HCT116 (cell line): ENCODE measurements around the gene CHST9. TPM values are rescaled to one million over a fixed set of nuclear protein-coding genes. Genes with fewer than 3 reads are reported as not detected.

Experiments used
- ATAC-seq: fragments of 200-7000 bp; cut with Tn5 transposase; 2 replicates; pipeline ENCODE4 v1.9.1; 2020; ENCODE audit warnings: mild to moderate bottlenecking, moderate library complexity
- BruUV-seq: library from RNA; stranded (reverse); fragments of 400-500 nt; replicated peaks from 2 replicates; lab custom pipeline; 2021; lab: Mats Ljungman, UMichigan
- CTCF ChIA-PET: fragments of 300-600 bp; sonication (Branson Sonifier 250); formaldehyde crosslinking; loops from one replicate; lab custom pipeline; 2021; ENCODE audit warnings: antibody characterized with exemption; lab: Charles Lee
- POLR2A ChIA-PET: fragments of 300-600, 350-600 bp; sonication (Branson Sonifier 250); formaldehyde crosslinking; loops from one replicate; lab custom pipeline; 2021; ENCODE audit warnings: antibody characterized with exemption; lab: Charles Lee
- RAD21 ChIA-PET, 2 experiments: fragments of 300-600 bp; sonication (Branson Sonifier 250); formaldehyde crosslinking; loops; one replicate each; lab custom pipeline; 2023; ENCODE audit warnings: low total read pairs in 2 of 2; ENCODE audit not compliant: uncharacterized antibody in 2 of 2, unreplicated experiment in 2 of 2, low non-redundant PET in 1 of 2; lab: Charles Lee
- DNase-seq: peaks from one replicate; pipeline ENCODE4 v3.0.0-alpha.2; 2010; ENCODE audit warnings: low read depth, low spot score
- H2AFZ ChIP-seq: fragments of 200-600 bp; shearing (Covaris generic), sonication (generic); 2 replicates; pipeline ENCODE4 v1.6.1; 2017; ENCODE audit warnings: low read depth, mixed run types, mixed read lengths, antibody characterized with exemption, low read length; ENCODE audit not compliant: poor library complexity, severe bottlenecking
- H3K27ac ChIP-seq: 2 replicates; pipeline ENCODE4 v1.5.1; 2012; ENCODE audit warnings: low read depth, low read length
- H3K27me3 ChIP-seq: fragments of 200-600 bp; sonication (generic); 2 replicates; pipeline ENCODE4 v1.6.1; 2016; ENCODE audit warnings: mixed run types, low read length, mixed read lengths; ENCODE audit not compliant: insufficient read depth
- H3K36me3 ChIP-seq, 2 experiments: fragments of 200-500 bp in 1 of 2; fragments of 200-600 bp in 1 of 2; sonication (Bioruptor generic) in 1 of 2; sonication (generic) in 1 of 2; 2 replicates each; pipeline versions ENCODE4 v1.5.1 to v1.6.1; 2014 to 2016; ENCODE audit warnings: low read length in 2 of 2, inconsistent platforms in 1 of 2, mixed read lengths in 1 of 2, mixed run types in 1 of 2; ENCODE audit not compliant: insufficient read depth in 2 of 2, control insufficient read depth in 1 of 2
- H3K4me1 ChIP-seq, 2 experiments: fragments of 200-600 bp in 1 of 2; sonication (generic) in 1 of 2; 2 replicates each; pipeline versions ENCODE4 v1.5.1 to v1.6.1; 2012 to 2017; ENCODE audit warnings: low read length in 2 of 2, inconsistent platforms in 1 of 2, mild to moderate bottlenecking in 1 of 2, mixed read lengths in 1 of 2, mixed run types in 1 of 2, moderate library complexity in 1 of 2; ENCODE audit not compliant: insufficient read depth in 2 of 2, control insufficient read depth in 1 of 2
- H3K4me2 ChIP-seq: fragments of 200-600 bp; sonication (generic); 2 replicates; pipeline ENCODE4 v1.6.1; 2017; ENCODE audit warnings: mixed run types, low read length, mixed read lengths
- H3K4me3 ChIP-seq, 2 experiments: fragments of 200-600 bp in 1 of 2; sonication (generic) in 1 of 2; replicated peaks in 1 of 2; 2 replicates each; pipeline ENCODE4 v1.5.1; 2011 to 2016; ENCODE audit warnings: low read length in 2 of 2, control low read depth in 1 of 2, low read depth in 1 of 2, mild to moderate bottlenecking in 1 of 2, mixed read lengths in 1 of 2, mixed run types in 1 of 2
- H3K79me2 ChIP-seq: fragments of 200-600 bp; sonication (generic); 2 replicates; pipeline ENCODE4 v1.6.1; 2017; ENCODE audit warnings: mild to moderate bottlenecking, mixed run types, low read length, moderate library complexity, mixed read lengths; ENCODE audit not compliant: insufficient read depth
- H3K9ac ChIP-seq: fragments of 200-600 bp; sonication (generic); 2 replicates; pipeline ENCODE4 v1.6.1; 2016; ENCODE audit warnings: low read length, mixed read lengths
- H3K9me2 ChIP-seq: fragments of 200-600 bp; sonication (generic), shearing (Covaris generic); 2 replicates; pipeline ENCODE4 v1.6.1; 2017; ENCODE audit warnings: mixed run types, mild to moderate bottlenecking, moderate library complexity; ENCODE audit not compliant: insufficient read depth
- H3K9me3 ChIP-seq, 2 experiments: fragments of 200-500 bp in 1 of 2; fragments of 200-600 bp in 1 of 2; sonication (Bioruptor generic) in 1 of 2; sonication (generic) in 1 of 2; 2 replicates each; pipeline ENCODE4 v1.6.1; 2014 to 2017; ENCODE audit warnings: low read length in 2 of 2, mixed read lengths in 2 of 2, inconsistent platforms in 1 of 2, low read depth in 1 of 2, mild to moderate bottlenecking in 1 of 2, mixed run types in 1 of 2, moderate library complexity in 1 of 2; ENCODE audit not compliant: control insufficient read depth in 1 of 2, insufficient read depth in 1 of 2
- H4K20me1 ChIP-seq: fragments of 200-600 bp; sonication (generic), shearing (Covaris generic); 2 replicates; pipeline ENCODE4 v1.6.1; 2017; ENCODE audit warnings: mixed run types, mild to moderate bottlenecking, moderate library complexity; ENCODE audit not compliant: insufficient read depth
- CBX3 ChIP-seq: IDR thresholded peaks from 2 replicates; pipeline ENCODE4 v1.6.1; 2012; ENCODE audit warnings: low read depth
- CEBPB ChIP-seq: IDR thresholded peaks from 2 replicates; pipeline ENCODE4 v1.6.1; 2012; ENCODE audit warnings: low read depth
- EGR1 ChIP-seq: IDR thresholded peaks from 2 replicates; pipeline ENCODE4 v1.6.1; 2012; ENCODE audit warnings: low read depth
- ELF1 ChIP-seq: IDR thresholded peaks from 2 replicates; pipeline ENCODE4 v1.6.1; 2012; ENCODE audit warnings: low read depth, borderline replicate concordance
- EZH2phosphoT487 ChIP-seq: fragments of 200-600 bp; IDR thresholded peaks from 2 replicates; pipeline ENCODE4 v1.6.1; 2018; ENCODE audit warnings: antibody characterized with exemption, borderline replicate concordance
- RAD21 ChIP-seq: IDR thresholded peaks from 2 replicates; pipeline ENCODE4 v1.6.1; 2012; ENCODE audit warnings: low read depth, mild to moderate bottlenecking
- SIN3A ChIP-seq: IDR thresholded peaks from 2 replicates; pipeline ENCODE4 v1.6.1; 2012; ENCODE audit warnings: low read depth
- SRF ChIP-seq: IDR thresholded peaks from 2 replicates; pipeline ENCODE4 v1.6.1; 2012; ENCODE audit warnings: low read depth
- TCF7L2 ChIP-seq: IDR thresholded peaks from 2 replicates; pipeline ENCODE4 v1.7.0; 2011; ENCODE audit warnings: borderline replicate concordance, inconsistent platforms; ENCODE audit not compliant: insufficient read depth, insufficient read length; ENCODE audit errors: extremely low read depth
- ZBTB33 ChIP-seq: IDR thresholded peaks from 2 replicates; pipeline ENCODE4 v1.6.1; 2011; ENCODE audit warnings: mild to moderate bottlenecking, low read length, moderate library complexity; ENCODE audit not compliant: insufficient replicate concordance; ENCODE audit errors: extremely low read depth
- ZFX ChIP-seq: fragments of 450-650 bp; IDR thresholded peaks from 2 replicates; pipeline ENCODE4 v1.6.1; 2017
- ZNF274 ChIP-seq: fragments of 200-500 bp; sonication (Bioruptor generic); IDR thresholded peaks from 2 replicates; pipeline ENCODE4 v1.6.1; 2014; ENCODE audit warnings: mild to moderate bottlenecking, low read depth, low read length, inconsistent platforms
- intact Hi-C: fragments of 100-400 bp; cut with micrococcal nuclease; formaldehyde crosslinking; loops from 2 replicates; pipeline ENCODE4 v1.10.0; 2022
- total RNA-seq: library from RNA; stranded (reverse); gene quantifications from one replicate; pipeline ENCODE4 v1.2.1, GENCODE V29; 2021; ENCODE audit not compliant: unreplicated experiment
- TF ChIP-seq, protein P1 (sequence below): IDR thresholded peaks from 2 replicates; pipeline ENCODE4 v1.6.1; 2012; ENCODE audit warnings: low read depth

The CHST9 gene
- total RNA-seq, 1 experiment from 2014 or later: not detected

DNA sequence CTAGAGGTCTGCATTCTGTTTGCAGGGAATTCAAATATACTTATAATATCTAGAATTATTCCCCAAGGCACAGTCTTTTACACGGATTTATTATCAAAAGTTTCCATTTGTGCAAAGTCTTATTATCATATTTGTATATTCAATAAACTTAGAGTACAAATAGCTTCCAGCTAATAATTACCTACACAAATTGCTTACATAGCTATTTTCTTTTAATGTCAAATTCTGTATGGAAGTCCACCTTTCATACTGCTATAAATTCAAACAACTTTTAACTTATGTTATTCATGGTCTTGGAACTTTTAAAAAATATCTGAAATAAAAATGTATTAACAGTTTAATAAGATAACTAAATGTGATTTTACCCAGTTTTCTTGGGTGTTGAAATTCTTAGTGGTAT is 13.1 kb downstream of the CHST9 start:
- no peak for DNase-seq
- no peaks in the 10 kb centered on the region for H3K36me3 ChIP-seq
- CTCF ChIA-PET: no interaction called here
- H3K27me3 ChIP-seq: no peaks in the 10 kb centered on the region; the same call in 1 of the 2 replicates
- H3K27ac ChIP-seq: no peak overlapping the region
- H3K4me3 ChIP-seq: no peak overlapping the region
- RAD21 ChIA-PET: no interaction called here
- ATAC-seq: no peak
- intact Hi-C loops: no loop called here
- no TSS peak for BruUV-seq
- POLR2A ChIA-PET: no interaction called here
- no peak overlapping the region for H2AFZ ChIP-seq
- no peak overlapping the region for H3K4me2 ChIP-seq
- no peaks in the 10 kb centered on the region for H3K4me1 ChIP-seq
- no peak overlapping the region for H3K9ac ChIP-seq
- H4K20me1 ChIP-seq: no peaks in the 10 kb centered on the region
- TF ChIP-seq ZBTB33 (no peak), SRF (no peak), RAD21 (no peak), EZH2phosphoT487 (no peak), CBX3 (no peak), SIN3A (no peak), EGR1 (no peak), ELF1 (no peak), TCF7L2 (no peak), ZFX (no peak), ZNF274 (no peak), CEBPB (no peak)
- TF ChIP-seq, protein P1, sequence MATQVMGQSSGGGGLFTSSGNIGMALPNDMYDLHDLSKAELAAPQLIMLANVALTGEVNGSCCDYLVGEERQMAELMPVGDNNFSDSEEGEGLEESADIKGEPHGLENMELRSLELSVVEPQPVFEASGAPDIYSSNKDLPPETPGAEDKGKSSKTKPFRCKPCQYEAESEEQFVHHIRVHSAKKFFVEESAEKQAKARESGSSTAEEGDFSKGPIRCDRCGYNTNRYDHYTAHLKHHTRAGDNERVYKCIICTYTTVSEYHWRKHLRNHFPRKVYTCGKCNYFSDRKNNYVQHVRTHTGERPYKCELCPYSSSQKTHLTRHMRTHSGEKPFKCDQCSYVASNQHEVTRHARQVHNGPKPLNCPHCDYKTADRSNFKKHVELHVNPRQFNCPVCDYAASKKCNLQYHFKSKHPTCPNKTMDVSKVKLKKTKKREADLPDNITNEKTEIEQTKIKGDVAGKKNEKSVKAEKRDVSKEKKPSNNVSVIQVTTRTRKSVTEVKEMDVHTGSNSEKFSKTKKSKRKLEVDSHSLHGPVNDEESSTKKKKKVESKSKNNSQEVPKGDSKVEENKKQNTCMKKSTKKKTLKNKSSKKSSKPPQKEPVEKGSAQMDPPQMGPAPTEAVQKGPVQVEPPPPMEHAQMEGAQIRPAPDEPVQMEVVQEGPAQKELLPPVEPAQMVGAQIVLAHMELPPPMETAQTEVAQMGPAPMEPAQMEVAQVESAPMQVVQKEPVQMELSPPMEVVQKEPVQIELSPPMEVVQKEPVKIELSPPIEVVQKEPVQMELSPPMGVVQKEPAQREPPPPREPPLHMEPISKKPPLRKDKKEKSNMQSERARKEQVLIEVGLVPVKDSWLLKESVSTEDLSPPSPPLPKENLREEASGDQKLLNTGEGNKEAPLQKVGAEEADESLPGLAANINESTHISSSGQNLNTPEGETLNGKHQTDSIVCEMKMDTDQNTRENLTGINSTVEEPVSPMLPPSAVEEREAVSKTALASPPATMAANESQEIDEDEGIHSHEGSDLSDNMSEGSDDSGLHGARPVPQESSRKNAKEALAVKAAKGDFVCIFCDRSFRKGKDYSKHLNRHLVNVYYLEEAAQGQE: no peak
- H3K9me3 ChIP-seq: no peaks in the 10 kb centered on the region
- no peaks in the 10 kb centered on the region for H3K79me2 ChIP-seq
- H3K9me2 ChIP-seq: no peaks in the 10 kb centered on the region
